OCI-M1 (cell line): Measurements from ENCODE around the gene ZNF789.

ENCODE experiments used
- DNase-seq: peaks from one replicate; lab custom pipeline; 2025; lab: John Stamatoyannopoulos, UW

ZNF789 gene

DNA sequence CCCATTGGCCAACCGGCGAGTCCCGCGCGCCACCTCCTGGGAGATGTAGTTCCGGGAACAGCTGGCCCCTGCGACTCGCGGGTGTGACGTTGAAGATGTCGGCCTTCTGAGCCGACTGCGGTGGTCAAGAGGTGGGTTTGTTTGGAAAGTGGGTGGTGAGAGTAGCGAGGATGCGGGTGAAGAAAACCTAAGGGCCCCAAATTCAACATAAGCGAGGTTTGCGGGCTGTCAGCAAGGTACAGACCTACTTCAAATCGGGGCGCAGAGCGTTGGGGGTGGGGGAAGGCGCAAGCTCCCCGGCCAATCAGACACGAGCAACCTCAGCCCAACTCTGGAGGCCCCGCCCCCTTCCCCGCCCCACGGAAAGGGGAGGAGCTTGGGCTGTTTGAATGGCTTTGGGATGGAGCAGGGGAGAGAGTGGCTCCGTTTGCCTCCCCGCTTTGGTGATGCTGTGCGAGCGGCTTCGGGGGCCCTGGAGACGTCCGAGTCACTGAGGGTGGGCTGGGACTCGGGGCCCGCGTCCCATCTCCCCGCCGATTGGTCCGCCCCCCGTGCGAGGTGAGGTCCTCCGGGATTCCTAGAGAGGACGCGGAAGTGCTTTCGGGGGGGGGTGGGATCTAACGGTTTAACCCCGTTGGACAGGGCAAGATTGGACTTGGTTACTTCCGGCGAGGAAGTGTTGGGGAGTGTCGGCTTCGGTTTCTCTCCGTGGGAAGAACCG is 32.1 kb downstream of the ZNF789 start, which contains the start of gene ZKSCAN5:
Gene ZKSCAN5 (plus strand): TSS at position 60 of the 721 bp plus-strand sequence. CDS start 1,383 bp downstream, outside the sequence.
- DNase-seq: peak; percentile 99

DNA sequence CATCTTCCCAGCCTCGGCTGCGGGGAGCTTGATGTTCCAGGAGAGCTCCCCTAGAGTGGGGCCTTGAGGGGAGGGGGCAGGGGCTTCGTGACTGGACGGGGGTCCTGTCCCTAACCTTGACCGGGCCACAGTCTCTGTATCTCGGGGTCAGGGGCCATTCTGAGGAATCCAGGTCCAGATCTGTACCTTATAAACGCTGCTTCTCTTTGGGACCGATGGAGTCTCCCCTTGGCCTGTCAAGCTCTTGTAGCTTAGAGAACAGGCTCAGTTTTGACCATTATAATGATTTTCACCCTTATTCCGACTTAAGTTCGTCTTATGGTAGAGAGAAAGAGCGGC is 32.6 kb downstream of the ZNF789 start:
- no peak for DNase-seq

- DNase-seq: no peak
These were observed 41.4 kb downstream of the ZNF789 start for GRCh38 chr7:99514050-99514449.

GRCh38 chr7:99521399-99521798 is 48.7 kb downstream of the ZNF789 start:
- DNase-seq: no peak

GRCh38 chr7:99525713-99526440 is 53.2 kb downstream of the ZNF789 start:
- peak; percentile 63 for DNase-seq

DNA sequence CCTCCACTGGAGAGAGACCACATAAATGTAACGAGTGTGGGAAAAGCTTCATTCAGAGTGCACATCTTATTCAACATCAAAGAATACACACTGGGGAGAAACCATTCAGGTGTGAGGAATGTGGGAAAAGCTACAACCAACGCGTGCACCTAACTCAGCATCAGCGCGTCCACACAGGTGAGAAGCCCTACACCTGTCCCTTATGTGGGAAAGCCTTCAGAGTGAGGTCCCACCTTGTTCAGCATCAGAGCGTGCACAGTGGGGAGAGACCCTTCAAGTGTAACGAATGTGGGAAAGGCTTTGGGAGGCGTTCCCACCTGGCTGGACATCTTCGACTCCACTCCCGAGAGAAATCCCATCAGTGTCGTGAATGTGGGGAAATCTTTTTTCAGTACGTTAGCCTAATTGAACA is 58.7 kb downstream of the ZNF789 start:
- peak; percentile 25 for DNase-seq

DNA sequence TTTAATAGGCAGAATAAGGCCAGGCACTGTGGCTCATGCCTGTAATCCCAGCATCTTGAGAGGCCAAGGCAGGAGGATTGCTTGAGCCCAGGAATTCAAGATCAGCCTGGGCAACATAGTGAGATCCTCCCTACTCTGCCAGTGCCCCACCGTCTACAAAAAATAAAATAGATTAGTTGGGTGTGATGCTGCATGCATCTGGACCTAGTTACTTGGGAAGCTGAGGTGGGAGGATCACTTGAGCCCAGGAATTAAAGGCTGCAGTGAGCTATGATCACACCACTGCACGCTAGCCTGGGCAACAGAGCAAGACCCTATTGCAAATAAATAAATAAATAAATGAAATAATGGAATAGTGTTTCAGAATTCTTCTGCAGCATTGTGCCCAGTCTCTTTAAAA is 63.0 kb downstream of the ZNF789 start:
- no peak for DNase-seq
